ENCODE results near the gene SCTR.

Gene SCTR

DNA sequence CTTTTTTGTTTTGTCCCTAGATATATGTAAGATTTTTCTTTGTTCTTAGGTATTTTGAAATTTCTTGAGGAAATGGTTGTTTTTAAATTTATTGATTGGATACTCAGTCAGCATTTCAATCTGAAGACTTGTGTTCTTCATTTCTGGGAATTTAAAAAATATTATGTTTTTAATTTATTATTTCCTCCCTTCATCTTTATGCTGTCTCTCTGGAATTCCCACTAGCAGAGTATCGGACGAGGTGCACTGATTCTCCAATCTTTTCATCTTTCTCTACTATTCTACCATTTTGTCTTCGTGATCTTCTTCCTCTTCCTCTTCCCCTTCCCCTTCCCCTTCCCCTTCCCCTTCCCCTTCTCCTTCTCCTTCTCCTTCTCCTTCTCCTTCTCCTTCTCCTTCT lies 12.3 kb downstream of the SCTR start:
- TF ChIP-seq CTCF (IDR thresholded peaks at IDR 0.05; ENCODE audit: low read depth, low read length) (no peak), MYC (IDR thresholded peaks at IDR 0.05; ENCODE audit: low read depth, low read length) (no peak), POLR2A (IDR thresholded peaks at IDR 0.05; ENCODE audit: extremely low read depth, insufficient read length) (no peak)
- TF ChIP-seq, protein P1, sequence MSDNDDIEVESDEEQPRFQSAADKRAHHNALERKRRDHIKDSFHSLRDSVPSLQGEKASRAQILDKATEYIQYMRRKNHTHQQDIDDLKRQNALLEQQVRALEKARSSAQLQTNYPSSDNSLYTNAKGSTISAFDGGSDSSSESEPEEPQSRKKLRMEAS (IDR thresholded peaks at IDR 0.05; ENCODE audit: low read depth, low read length): no peak
- DNase-seq (ENCODE audit: low read depth): no peak
- H3K4me3 ChIP-seq (ENCODE audit: low read depth, low read length): no peak overlapping the region

GRCh38 chr2:119508756-119509155 lies 15.5 kb downstream of the SCTR start:
- no peak for TF ChIP-seq MYC (IDR thresholded peaks at IDR 0.05; ENCODE audit: low read depth, low read length)
- TF ChIP-seq POLR2A (IDR thresholded peaks at IDR 0.05; ENCODE audit: extremely low read depth, insufficient read length): no peak
- TF ChIP-seq CTCF (IDR thresholded peaks at IDR 0.05; ENCODE audit: low read depth, low read length): no peak
- TF ChIP-seq, protein P1 (IDR thresholded peaks at IDR 0.05; ENCODE audit: low read depth, low read length): no peak

DNA sequence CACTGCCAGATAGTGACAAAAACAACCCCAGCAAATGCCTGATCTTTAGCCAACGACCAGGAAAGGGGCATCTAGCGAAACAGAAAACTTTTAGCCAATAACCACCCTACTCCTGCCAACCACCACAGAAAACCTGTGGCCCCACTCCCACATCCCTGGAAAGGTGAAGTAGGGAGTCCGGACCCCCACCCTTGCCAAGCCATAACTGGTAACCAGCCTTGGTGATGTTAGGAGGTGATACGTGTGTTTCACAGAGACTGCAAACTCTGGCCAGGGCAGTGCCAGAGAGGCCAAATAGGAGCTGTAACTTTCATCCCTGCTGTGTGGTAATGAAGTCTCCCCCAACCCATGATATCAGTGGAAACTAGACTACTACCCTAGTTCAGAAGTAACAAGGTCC lies 27.6 kb downstream of the SCTR start:
- TF ChIP-seq MYC (IDR thresholded peaks at IDR 0.05; ENCODE audit: low read depth, low read length): no peak
- no peak for DNase-seq (ENCODE audit: low read depth)
- H3K4me3 ChIP-seq (ENCODE audit: low read depth, low read length): no peak overlapping the region

More at GRCh38 chr2:119508756-119509155, 15.5 kb downstream of the SCTR start:
- H3K4me3 ChIP-seq (ENCODE audit: low read depth, low read length): no peak overlapping the region
- DNase-seq (ENCODE audit: low read depth): no peak

GRCh38 chr2:119495948-119496347 lies 28.3 kb downstream of the SCTR start:
- H3K4me3 ChIP-seq (ENCODE audit: low read depth, low read length): no peak overlapping the region
- no peak for TF ChIP-seq MYC (IDR thresholded peaks at IDR 0.05; ENCODE audit: low read depth, low read length)
- TF ChIP-seq, protein P1 (IDR thresholded peaks at IDR 0.05; ENCODE audit: low read depth, low read length): no peak
- TF ChIP-seq POLR2A (IDR thresholded peaks at IDR 0.05; ENCODE audit: extremely low read depth, insufficient read length): no peak
- TF ChIP-seq CTCF (IDR thresholded peaks at IDR 0.05; ENCODE audit: low read depth, low read length): no peak
- DNase-seq (ENCODE audit: low read depth): no peak

DNA sequence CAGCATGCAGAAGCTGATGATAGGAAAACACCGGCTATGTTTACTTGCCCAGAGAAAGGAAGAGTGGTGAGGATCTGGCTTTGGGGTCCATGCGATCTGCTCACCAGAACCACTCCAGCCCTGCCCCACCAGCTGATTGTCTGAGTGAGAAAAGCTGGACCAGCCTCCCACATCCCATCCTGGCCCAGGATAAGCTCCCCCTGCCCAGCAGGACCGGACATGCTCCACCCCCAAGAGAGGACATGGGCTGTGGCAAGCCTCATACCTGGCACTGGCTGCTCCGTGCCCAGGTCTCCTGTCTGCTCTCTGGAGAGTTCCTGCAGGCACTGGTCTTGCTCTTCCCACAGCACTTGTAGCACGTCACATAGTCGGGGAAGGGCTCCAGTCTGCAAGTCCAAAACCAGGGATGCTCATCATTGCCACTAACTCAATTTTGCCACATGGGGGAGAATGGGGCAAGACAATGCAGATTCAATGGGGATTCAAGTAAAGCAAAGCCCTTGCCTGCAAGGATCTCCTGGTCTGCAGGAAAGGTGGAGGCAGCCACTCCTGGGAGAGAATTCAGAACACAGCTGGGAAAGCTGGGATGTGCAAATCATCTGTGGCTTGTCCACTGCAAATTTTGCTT lies 30.0 kb downstream of the SCTR start:
- H3K4me3 ChIP-seq (ENCODE audit: low read depth, low read length): no peak overlapping the region
- no peak for DNase-seq (ENCODE audit: low read depth)
- TF ChIP-seq, protein P1 (IDR thresholded peaks at IDR 0.05; ENCODE audit: low read depth, low read length): no peak
- TF ChIP-seq MYC (IDR thresholded peaks at IDR 0.05; ENCODE audit: low read depth, low read length) (no peak), POLR2A (IDR thresholded peaks at IDR 0.05; ENCODE audit: extremely low read depth, insufficient read length) (no peak), CTCF (IDR thresholded peaks at IDR 0.05; ENCODE audit: low read depth, low read length) (no peak)

- no peak for DNase-seq (ENCODE audit: low read depth)
- H3K4me3 ChIP-seq (ENCODE audit: low read depth, low read length): no peak overlapping the region
- TF ChIP-seq, protein P1 (IDR thresholded peaks at IDR 0.05; ENCODE audit: low read depth, low read length): no peak
- TF ChIP-seq CTCF (IDR thresholded peaks at IDR 0.05; ENCODE audit: low read depth, low read length): no peak
- TF ChIP-seq MYC (IDR thresholded peaks at IDR 0.05; ENCODE audit: low read depth, low read length): no peak
- no peak for TF ChIP-seq POLR2A (IDR thresholded peaks at IDR 0.05; ENCODE audit: extremely low read depth, insufficient read length)
Measured at GRCh38 chr2:119491776-119492525, 32.3 kb downstream of the SCTR start.
